Measurements from ENCODE around the gene PDE8A.
"Not testable (repeated sequence)": the region's sequence is repeated elsewhere in the genome, so short reads cannot be mapped to it uniquely, and the experiment has no call there.

The PDE8A gene

DNA sequence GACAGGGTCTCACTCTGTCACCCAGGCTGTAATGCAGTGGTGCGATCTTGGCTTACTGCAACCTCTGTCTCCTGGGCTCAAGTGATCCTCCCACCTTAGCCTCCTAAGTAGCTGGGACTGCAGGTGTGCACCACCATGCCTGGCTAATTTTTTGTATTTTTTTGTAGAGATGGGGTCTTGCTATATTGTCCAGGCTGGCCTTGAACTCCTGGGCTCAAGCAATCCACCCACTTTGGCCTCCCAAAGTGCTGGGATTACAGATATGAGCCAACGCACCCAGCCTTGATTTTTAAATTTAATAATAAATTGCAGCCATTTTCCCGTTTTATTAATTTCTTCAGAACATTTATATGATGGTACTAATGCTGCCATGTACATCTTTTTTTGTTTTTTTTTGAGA is 15.6 kb downstream of the PDE8A start:
- CTCF ChIA-PET = interaction anchor here (0.9 to 1.4 kb wide), 3 partner anchors 9 to 47 kb away, joined by 3 to 5 read pairs (median 4); no protein-coding TSS in a partner anchor
- POLR2A ChIA-PET = interaction anchor here (0.6 to 1.3 kb wide), 2 partner anchors 16 to 17 kb away, joined by 4 to 6 read pairs; partner anchors contain the start of gene PDE8A
- H3K4me1 ChIP-seq (ENCODE audit: control insufficient read depth, insufficient read depth, low read length) = peaks cover 19% of the 10 kb centered on the region
- not testable (repeated sequence) for H3K9me3 ChIP-seq (ENCODE audit: control insufficient read depth, insufficient read depth, low read depth, low read length); H3K4me3 ChIP-seq (ENCODE audit: low read depth, low read length); H3K27ac ChIP-seq (ENCODE audit: extremely low read depth, low read depth, low read length); H3K36me3 ChIP-seq (ENCODE audit: control insufficient read depth in 2 of 2, insufficient read depth in 1 of 2, low read length in 2 of 2)
- 0 out of 2 replicates have a peak, but pooled peaks have one; percentile 53 for TF ChIP-seq ZNF121 (tag by site-specific recombination; IDR thresholded peaks at IDR 0.05)

DNA sequence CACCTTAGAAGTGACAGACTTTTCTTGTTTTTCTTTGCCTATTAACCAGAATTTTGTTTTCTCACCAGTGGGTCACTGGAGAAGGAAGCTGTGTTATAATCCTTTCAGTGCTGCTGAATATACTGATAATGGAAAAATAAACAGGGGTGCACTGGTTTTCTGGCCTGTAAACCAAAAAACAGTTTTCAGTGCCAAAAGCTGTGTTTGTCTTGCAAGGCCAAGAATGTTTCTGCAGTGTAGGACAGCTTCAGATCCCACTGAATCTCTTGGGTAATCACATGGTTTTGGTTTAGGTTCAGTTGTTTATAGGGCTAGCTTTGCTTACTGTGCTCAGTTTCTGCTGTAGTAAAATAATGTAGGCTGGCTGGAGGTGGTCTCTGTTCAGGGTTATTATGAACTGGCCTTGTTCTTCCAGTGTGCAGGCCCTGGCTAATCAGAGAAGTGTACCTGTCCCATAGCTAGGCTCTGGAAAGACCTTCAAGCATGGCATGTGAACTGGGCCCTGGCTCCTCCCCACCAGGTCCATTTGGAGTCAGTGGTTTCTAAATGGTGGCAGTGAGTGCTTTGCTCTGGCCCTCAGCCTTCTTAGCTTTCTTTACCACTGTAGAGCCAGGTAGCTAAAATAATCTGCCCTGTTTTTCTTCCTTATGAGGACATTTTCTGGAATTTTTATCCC is 18.7 kb downstream of the PDE8A start:
- POLR2A ChIA-PET = no interaction called here
- Histone ChIP-seq H3K9me3 (ENCODE audit: control insufficient read depth, insufficient read depth, low read depth, low read length) (no peaks in the 10 kb centered on the region), H3K4me3 (ENCODE audit: low read depth, low read length) (no peak overlapping the region), H3K4me1 (ENCODE audit: control insufficient read depth, insufficient read depth, low read length) (peaks cover 19% of the 10 kb centered on the region), H3K27ac (ENCODE audit: extremely low read depth, low read depth, low read length) (no peak overlapping the region), H3K36me3 (ENCODE audit: control insufficient read depth in 2 of 2, insufficient read depth in 1 of 2, low read length in 2 of 2) (peaks cover 0 to 3% of the 10 kb centered on the region in 2 experiments; a peak in 1 of 3 replicates)
- TF ChIP-seq GFI1B (tag by site-specific recombination; IDR thresholded peaks at IDR 0.05) (no peak), PRDM1 (tag by site-specific recombination; IDR thresholded peaks at IDR 0.05) (no peak)
- TF ChIP-seq, protein P1, sequence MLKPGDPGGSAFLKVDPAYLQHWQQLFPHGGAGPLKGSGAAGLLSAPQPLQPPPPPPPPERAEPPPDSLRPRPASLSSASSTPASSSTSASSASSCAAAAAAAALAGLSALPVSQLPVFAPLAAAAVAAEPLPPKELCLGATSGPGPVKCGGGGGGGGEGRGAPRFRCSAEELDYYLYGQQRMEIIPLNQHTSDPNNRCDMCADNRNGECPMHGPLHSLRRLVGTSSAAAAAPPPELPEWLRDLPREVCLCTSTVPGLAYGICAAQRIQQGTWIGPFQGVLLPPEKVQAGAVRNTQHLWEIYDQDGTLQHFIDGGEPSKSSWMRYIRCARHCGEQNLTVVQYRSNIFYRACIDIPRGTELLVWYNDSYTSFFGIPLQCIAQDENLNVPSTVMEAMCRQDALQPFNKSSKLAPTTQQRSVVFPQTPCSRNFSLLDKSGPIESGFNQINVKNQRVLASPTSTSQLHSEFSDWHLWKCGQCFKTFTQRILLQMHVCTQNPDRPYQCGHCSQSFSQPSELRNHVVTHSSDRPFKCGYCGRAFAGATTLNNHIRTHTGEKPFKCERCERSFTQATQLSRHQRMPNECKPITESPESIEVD (tag by site-specific recombination; IDR thresholded peaks at IDR 0.05) = peak; percentile 54; the same call in 1 of the 2 replicates
- CTCF ChIA-PET = interaction anchor here (0.5 to 1.8 kb wide), 5 partner anchors 9 to 464 kb away, joined by 3 to 5 read pairs (median 4); no protein-coding TSS in a partner anchor

DNA sequence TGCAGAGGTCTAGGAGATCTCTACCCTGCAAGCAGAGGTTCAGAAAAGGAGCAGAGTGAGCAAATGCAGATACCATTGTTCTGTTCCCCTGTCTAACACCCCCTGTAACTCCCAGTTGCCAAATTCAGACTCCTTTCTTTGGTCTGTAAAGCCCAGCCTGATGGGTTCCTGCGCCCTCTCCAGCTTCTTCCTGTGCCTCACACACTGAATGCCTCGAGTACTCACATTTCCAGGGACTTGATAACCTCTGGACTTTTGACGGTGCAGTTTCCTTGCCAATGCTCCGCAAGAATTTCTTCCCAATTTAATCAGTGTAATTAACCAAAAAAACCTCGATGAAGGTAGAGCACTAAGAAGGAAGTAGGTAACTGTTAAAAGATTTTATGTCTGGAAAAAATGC is 19.3 kb downstream of the PDE8A start:
- POLR2A ChIA-PET = no interaction called here
- Histone ChIP-seq H3K4me1 (ENCODE audit: control insufficient read depth, insufficient read depth, low read length) (peaks cover 19% of the 10 kb centered on the region), H3K9me3 (ENCODE audit: control insufficient read depth, insufficient read depth, low read depth, low read length) (no peaks in the 10 kb centered on the region), H3K27ac (ENCODE audit: extremely low read depth, low read depth, low read length) (no peak overlapping the region), H3K4me3 (ENCODE audit: low read depth, low read length) (no peak overlapping the region), H3K36me3 (ENCODE audit: control insufficient read depth in 2 of 2, insufficient read depth in 1 of 2, low read length in 2 of 2) (peaks cover 0 to 3% of the 10 kb centered on the region in 2 experiments; a peak in 1 of 3 replicates)
- CTCF ChIA-PET = interaction anchor here (0.5 to 1.8 kb wide), 5 partner anchors 8 to 463 kb away, joined by 3 to 5 read pairs (median 4); no protein-coding TSS in a partner anchor
- TF ChIP-seq ZNF76 (tag by site-specific recombination; IDR thresholded peaks at IDR 0.05; ENCODE audit: borderline replicate concordance, low read depth) = no peak
- TF ChIP-seq ZNF16 (tag by site-specific recombination; IDR thresholded peaks at IDR 0.05; ENCODE audit: low read depth) = peak; percentile 39; the same call in 1 of the 2 replicates
- no peak for TF ChIP-seq SALL2 (tag by site-specific recombination; IDR thresholded peaks at IDR 0.05; ENCODE audit: borderline replicate concordance)
- TF ChIP-seq ZBTB8A (tag by site-specific recombination; IDR thresholded peaks at IDR 0.05) = no peak
- no peak for TF ChIP-seq TRIM28 (IDR thresholded peaks at IDR 0.05; ENCODE audit: borderline replicate concordance, low read length)

DNA sequence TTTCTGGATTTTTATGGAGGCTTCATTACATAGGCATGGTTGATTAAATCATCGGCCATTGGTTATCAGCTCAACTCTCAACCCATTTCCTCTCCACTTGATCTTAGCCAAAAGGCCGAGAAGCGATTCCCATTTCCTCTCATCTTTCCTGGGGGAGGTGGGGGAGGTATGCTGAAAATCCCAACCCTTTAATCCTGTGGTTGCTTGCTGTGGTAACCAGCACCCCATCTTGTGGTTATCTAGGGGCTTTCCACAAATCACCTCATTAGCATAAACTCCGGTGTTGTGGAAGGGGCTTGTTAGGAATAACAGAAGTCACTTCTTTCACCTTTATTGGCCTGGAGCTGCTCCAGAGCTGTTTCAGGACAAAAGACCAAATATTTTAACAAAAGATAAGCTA is 20.9 kb downstream of the PDE8A start:
- H3K4me1 ChIP-seq (ENCODE audit: control insufficient read depth, insufficient read depth, low read length) = peaks cover 28% of the 10 kb centered on the region
- no peaks in the 10 kb centered on the region; a peak in 1 of 3 replicates for H3K36me3 ChIP-seq (ENCODE audit: control insufficient read depth in 2 of 2, insufficient read depth in 1 of 2, low read length in 2 of 2)
- H3K4me3 ChIP-seq (ENCODE audit: low read depth, low read length) = no peak overlapping the region
- ChIA-PET POLR2A (interaction anchor here (0.7 kb wide), 1 partner anchor 1006 kb away, joined by 3 read pairs; no protein-coding TSS in a partner anchor), CTCF (interaction anchor here (0.6 to 1.4 kb wide), 2 partner anchors 44 to 47 kb away, joined by 4 to 5 read pairs; no protein-coding TSS in a partner anchor)
- H3K27ac ChIP-seq (ENCODE audit: extremely low read depth, low read depth, low read length) = no peak overlapping the region
- TF ChIP-seq ZNF239 (tag by site-specific recombination; IDR thresholded peaks at IDR 0.05) (no peak), ZNF214 (tag by site-specific recombination; IDR thresholded peaks at IDR 0.05; ENCODE audit: borderline replicate concordance) (no peak), WT1 (tag by site-specific recombination; IDR thresholded peaks at IDR 0.05) (no peak)
- TF ChIP-seq, protein P2, sequence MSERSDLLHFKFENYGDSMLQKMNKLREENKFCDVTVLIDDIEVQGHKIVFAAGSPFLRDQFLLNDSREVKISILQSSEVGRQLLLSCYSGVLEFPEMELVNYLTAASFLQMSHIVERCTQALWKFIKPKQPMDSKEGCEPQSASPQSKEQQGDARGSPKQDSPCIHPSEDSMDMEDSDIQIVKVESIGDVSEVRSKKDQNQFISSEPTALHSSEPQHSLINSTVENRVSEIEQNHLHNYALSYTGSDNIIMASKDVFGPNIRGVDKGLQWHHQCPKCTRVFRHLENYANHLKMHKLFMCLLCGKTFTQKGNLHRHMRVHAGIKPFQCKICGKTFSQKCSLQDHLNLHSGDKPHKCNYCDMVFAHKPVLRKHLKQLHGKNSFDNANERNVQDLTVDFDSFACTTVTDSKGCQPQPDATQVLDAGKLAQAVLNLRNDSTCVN (tag by site-specific recombination; optimal IDR thresholded peaks at IDR 0.05) = no peak
- TF ChIP-seq, protein P3, sequence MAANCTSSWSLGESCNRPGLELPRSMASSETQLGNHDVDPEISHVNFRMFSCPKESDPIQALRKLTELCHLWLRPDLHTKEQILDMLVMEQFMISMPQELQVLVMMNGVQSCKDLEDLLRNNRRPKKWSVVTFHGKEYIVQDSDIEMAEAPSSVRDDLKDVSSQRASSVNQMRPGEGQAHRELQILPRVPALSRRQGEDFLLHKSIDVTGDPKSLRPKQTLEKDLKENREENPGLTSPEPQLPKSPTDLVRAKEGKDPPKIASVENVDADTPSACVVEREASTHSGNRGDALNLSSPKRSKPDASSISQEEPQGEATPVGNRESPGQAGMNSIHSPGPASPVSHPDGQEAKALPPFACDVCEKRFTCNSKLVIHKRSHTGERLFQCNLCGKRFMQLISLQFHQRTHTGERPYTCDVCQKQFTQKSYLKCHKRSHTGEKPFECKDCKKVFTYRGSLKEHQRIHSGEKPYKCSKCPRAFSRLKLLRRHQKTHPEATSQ (tag by site-specific recombination; IDR thresholded peaks at IDR 0.05) = no peak
- TF ChIP-seq, protein P4, sequence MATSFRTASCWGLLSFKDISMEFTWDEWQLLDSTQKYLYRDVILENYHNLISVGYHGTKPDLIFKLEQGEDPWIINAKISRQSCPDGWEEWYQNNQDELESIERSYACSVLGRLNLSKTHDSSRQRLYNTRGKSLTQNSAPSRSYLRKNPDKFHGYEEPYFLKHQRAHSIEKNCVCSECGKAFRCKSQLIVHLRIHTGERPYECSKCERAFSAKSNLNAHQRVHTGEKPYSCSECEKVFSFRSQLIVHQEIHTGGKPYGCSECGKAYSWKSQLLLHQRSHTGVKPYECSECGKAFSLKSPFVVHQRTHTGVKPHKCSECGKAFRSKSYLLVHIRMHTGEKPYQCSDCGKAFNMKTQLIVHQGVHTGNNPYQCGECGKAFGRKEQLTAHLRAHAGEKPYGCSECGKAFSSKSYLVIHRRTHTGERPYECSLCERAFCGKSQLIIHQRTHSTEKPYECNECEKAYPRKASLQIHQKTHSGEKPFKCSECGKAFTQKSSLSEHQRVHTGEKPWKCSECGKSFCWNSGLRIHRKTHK (tag by site-specific recombination; IDR thresholded peaks at IDR 0.05) = no peak
- no peaks in the 10 kb centered on the region for H3K9me3 ChIP-seq (ENCODE audit: control insufficient read depth, insufficient read depth, low read depth, low read length)
